Stimulated activated CD8-positive, alpha-beta memory T cell treated with anti-CD3 and anti-CD28 coated beads, Interleukin-12 subunit alpha, Interleukin-12 subunit beta, amount 100 ng/mL, for 4 hours (primary cell): ENCODE data around the gene MEI1.
A peak's percentile ranks its signal among the peaks of the same experiment; 100 is the strongest.
"Not testable (repeated sequence)": the region's sequence is repeated elsewhere in the genome, so short reads cannot be mapped to it uniquely, and the experiment has no call there.

ENCODE experiments used
- DNase-seq: peaks from one replicate; pipeline ENCODE4 v3.0.0-alpha.2; 2020; ENCODE audit warnings: low read depth

The MEI1 gene

GRCh38 chr22:41822317-41823057 lies 123.2 kb downstream of the MEI1 start:
- no peak for DNase-seq

- no peak for DNase-seq
Measured at GRCh38 chr22:41823797-41824196, 124.5 kb downstream of the MEI1 start.

GRCh38 chr22:41825376-41825775 lies 126.1 kb downstream of the MEI1 start:
- DNase-seq: no peak

GRCh38 chr22:41826021-41826420 lies 126.7 kb downstream of the MEI1 start:
- DNase-seq: no peak

- DNase-seq: no peak
Measured at GRCh38 chr22:41826430-41827383, 127.4 kb downstream of the MEI1 start.

GRCh38 chr22:41827671-41828070 lies 128.4 kb downstream of the MEI1 start:
- no peak for DNase-seq

GRCh38 chr22:41828516-41828915 lies 129.2 kb downstream of the MEI1 start:
- no peak for DNase-seq

- DNase-seq: no peak
Measured at GRCh38 chr22:41830174-41830573, 130.9 kb downstream of the MEI1 start.

- DNase-seq: no peak
Measured at GRCh38 chr22:41831383-41831782, 132.1 kb downstream of the MEI1 start.

GRCh38 chr22:41831828-41832552 lies 132.7 kb downstream of the MEI1 start:
- DNase-seq: no peak

- peak; percentile 98 for DNase-seq
Measured at GRCh38 chr22:41832553-41833368, 133.5 kb downstream of the MEI1 start, which contains the start of gene SREBF2. SREBF2 (plus strand) TSS chr22:41833105; CDS start chr22:41833271, 166 bp downstream.

- peak; percentile 51 for DNase-seq
Measured at GRCh38 chr22:41833369-41834004, 134.2 kb downstream of the MEI1 start.

- no peak for DNase-seq
Measured at GRCh38 chr22:41834005-41834944, 135.0 kb downstream of the MEI1 start.

- DNase-seq: not testable (repeated sequence)
Measured at GRCh38 chr22:41835462-41835861, 136.2 kb downstream of the MEI1 start.

- DNase-seq: no peak
Measured at GRCh38 chr22:41836551-41836950, 137.2 kb downstream of the MEI1 start.

GRCh38 chr22:41838842-41839618 lies 139.7 kb downstream of the MEI1 start:
- no peak for DNase-seq

- DNase-seq: no peak
Measured at GRCh38 chr22:41840216-41840615, 140.9 kb downstream of the MEI1 start.

- no peak for DNase-seq
Measured at GRCh38 chr22:41841085-41841712, 141.9 kb downstream of the MEI1 start.
